Cardiac septum (tissue), 1 donor: Measurements from ENCODE around the gene CCR9. TPM values are rescaled to one million over a fixed set of nuclear protein-coding genes. Genes with fewer than 3 reads are reported as not detected.
"Not testable (repeated sequence)": the region's sequence is repeated elsewhere in the genome, so short reads cannot be mapped to it uniquely, and the experiment has no call there.

ENCODE experiments used
- DNase-seq: peaks from one replicate; pipeline ENCODE4 v3.0.0-alpha.2; 2020; ENCODE audit warnings: low spot score
- intact Hi-C: fragments of 100-400 bp; cut with DNase I; formaldehyde crosslinking; loops from one replicate; pipeline ENCODE4 v1.14.0; 2022
- long read RNA-seq: library from polyadenylated mRNA; unstranded; transcript quantifications from one replicate; pipeline ENCODE4 v2.0.0, GENCODE V29; 2021
- total RNA-seq: library from RNA; stranded (reverse); fragmentation: NEBNext Ultra II Directional; extraction: Animal tissue kit (Norgen Biotek cat#: 25700); gene quantifications from one replicate; pipeline ENCODE4 v1.2.1, GENCODE V29; 2021
- donor health status: DM: no; HTN: no; CAD: no.

Gene CCR9, protein sequence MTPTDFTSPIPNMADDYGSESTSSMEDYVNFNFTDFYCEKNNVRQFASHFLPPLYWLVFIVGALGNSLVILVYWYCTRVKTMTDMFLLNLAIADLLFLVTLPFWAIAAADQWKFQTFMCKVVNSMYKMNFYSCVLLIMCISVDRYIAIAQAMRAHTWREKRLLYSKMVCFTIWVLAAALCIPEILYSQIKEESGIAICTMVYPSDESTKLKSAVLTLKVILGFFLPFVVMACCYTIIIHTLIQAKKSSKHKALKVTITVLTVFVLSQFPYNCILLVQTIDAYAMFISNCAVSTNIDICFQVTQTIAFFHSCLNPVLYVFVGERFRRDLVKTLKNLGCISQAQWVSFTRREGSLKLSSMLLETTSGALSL
- total RNA-seq: not detected
- long read RNA-seq: 0 reads

DNA sequence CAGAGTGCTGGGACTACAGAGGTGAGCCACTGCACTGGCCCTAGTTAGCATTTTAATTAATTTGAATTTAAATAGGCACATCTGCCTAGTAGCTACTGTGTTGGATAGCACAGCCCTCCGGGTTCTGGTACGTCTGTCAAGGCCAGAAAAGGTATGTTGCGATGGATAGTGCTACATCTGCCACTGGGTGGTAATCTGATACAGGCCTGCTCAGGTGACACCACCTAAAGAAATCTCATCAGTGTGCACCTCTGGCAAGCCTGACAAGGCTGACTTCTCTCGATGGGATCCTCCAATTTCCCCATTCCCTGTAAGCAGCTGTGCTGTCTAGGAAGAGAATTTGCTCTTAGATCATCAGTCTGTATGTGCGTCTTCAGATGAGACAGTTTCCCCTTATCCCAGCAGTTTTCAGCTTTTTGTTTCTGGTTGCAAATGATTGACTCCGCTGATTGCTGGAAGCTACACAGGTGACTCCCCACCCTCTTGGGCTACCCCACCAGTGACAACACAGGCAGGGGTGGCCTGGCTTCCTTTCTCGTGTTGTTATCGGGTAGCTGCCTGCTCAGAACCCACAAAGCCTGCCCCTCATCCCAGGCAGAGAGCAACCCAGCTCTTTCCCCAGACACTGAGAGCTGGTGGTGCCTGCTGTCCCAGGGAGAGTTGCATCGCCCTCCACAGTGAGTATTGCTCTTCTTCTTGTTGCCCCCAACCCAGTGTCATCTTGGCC lies at the start of gene CCR9:
TSS of gene CCR9 (plus strand) at position 565 of the 727 bp plus-strand sequence. CDS start 8,391 bp downstream, outside the sequence.
- intact Hi-C loops: no loop called here
- DNase-seq: no peak

DNA sequence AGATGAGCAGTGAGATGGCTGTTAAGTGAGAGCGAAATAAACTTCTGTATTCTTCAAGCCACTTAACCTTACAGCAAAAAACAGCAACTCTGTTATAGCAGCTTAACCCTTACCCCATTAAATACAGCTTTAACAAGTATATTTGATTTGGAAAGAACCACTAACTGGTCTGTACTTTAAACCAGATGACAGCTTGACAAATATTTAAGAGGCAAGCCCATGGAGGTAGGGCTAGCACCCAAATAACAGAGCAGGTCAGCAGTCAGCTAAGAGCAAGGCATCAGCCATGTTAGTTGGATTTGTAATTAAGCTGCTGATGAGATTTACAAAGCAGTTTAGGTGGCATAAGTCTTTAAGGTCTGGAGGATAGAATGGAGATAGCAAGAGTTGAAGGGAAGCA lies 47.9 kb upstream of the CCR9 start:
- intact Hi-C loops: no loop called here

DNA sequence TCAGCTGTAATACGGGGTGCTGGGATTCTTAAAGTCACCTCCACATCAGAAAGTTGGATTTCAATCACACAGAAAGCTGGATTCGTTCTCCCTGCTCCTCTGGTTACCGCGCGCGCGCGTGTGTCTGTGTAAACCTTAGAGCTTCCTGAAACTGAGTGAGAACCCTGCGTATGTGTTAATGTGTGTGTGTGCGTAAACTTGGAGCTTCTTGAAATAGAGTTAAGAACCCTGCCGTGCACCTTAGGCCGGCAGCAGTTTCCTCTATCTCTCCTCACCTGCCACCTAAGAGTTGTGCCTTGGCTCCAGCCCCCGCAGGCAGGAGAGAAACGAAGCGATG lies 45.0 kb upstream of the CCR9 start:
- intact Hi-C loops: loop anchor here (10.0 kb wide), 1 partner anchor 233 kb away; no protein-coding TSS in a partner anchor

More for the DNA sequence above, 47.9 kb upstream of the CCR9 start:
- no peak for DNase-seq

DNA sequence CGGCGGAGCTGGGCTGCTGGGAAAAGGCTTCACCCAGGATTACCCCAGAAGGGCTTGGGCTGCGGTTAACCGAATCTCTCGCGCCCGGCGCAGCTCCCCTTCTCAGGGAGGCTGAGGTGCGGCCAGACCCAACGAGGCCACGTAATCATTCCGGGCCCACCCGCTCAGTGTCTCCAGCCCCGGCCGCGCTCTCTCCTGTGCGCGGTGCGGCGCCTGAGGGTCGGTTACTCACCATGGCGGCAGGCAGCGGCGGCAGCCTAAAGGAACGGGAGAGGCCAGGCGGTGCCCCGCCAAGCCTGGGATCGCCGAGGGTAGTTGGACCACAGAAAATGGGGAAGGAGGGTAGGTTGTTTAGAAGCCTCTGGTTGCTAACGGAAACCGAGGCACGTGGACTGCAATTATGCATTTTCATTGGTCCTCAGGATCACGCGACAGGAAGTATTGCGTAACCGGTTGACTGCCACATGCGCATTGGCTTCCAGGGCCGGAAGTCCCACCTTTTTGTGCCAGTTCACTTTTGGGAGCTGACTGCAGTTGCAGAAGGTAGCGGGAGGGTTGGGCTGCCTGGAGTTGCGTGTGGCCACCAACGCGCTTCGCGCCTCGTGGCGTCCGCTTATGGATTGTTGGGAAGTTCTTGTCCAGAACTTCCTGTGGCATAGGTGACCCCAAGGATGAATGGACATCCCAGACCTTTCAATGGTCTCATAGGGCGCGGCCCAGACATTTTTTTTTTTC lies 44.4 kb upstream of the CCR9 start, which contains the start of gene LZTFL1:
TSS of gene LZTFL1 (minus strand) at position 363 of the 735 bp plus-strand sequence. CDS start at position 235, 128 bp downstream.
- intact Hi-C loops: loop anchor here (10.0 kb wide), 1 partner anchor 233 kb away; no protein-coding TSS in a partner anchor
- DNase-seq: peak; percentile 94

More for the DNA sequence above, 45.0 kb upstream of the CCR9 start:
- no peak for DNase-seq

DNA sequence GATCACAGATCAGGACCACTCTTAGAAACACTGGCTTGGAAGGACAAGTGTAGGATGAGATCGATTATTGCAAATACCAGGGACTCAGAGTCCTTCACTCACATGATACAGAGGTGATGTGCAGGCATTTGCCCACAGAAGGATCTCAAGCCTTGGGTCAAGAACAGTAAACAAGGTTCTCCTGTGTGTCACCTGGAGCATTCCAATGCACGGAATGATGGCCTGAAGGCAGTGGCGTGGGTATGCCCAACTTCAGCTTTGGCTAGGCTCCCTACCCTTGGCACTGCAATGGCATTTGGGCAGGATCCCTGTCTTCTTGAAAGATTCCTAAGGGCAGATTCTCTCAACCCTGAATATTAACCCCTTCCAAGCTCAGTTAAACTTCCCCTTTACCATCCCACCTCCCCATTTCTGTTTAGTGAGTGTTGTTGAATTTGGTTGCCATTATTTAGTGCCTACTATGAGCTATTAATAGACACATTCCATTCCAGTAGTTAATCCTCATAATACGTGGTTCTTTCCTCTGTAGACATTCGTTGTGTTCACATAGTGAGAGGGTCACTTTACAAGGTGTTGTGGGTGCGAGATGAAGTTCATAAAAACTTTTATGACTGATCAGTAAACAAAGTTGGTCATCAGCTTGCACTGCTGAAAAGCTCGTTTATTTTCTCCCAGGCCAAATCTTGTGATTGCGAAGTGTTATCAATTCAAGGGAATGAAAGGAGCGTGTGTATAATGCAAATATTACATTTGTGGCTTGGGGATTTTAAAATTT lies 43.3 kb upstream of the CCR9 start:
- intact Hi-C loops: loop anchor here (10.0 kb wide), 1 partner anchor 232 kb away; no protein-coding TSS in a partner anchor
- no peak for DNase-seq

DNA sequence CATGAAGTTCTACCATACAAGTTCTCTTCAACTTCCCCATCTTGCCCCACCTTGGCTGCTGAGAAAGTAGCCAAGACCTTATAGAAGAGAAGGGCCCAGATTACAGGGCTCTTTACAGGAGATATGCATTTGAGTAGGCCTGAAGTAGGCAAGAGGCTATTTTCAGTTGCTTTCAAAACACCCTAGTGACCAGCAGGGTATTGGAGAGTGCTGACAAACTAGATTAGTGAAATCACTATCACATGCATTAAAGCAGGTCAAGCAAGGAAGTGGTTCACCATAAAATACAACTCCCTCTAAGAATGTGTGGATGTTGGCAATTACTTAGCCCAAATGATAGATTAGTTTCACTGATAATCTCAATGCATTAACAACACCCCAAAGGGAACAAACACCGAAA lies 41.7 kb upstream of the CCR9 start:
- intact Hi-C loops: loop anchor here (10.0 kb wide), 1 partner anchor 230 kb away; no protein-coding TSS in a partner anchor
- DNase-seq: no peak

DNA sequence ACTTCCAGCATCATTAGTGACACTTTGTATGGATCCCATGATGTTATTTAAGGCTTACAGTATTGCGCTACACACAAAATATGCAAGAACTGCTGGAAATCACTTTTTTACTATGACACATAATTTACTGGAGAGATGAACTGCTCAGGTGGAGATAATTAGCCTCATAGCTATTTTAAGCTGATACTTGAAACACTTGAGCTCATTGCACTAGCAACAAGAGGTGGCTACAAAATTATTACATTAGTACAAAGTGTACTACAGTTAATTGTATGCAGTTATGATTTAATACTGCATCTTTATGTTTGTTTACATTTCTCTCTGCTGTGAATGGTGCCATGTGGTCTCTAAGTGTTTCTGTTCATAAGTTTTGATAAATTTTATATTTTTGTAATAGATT lies 38.0 kb upstream of the CCR9 start:
- intact Hi-C loops: loop anchor here (10.0 kb wide), 1 partner anchor 226 kb away; no protein-coding TSS in a partner anchor
- DNase-seq: no peak

DNA sequence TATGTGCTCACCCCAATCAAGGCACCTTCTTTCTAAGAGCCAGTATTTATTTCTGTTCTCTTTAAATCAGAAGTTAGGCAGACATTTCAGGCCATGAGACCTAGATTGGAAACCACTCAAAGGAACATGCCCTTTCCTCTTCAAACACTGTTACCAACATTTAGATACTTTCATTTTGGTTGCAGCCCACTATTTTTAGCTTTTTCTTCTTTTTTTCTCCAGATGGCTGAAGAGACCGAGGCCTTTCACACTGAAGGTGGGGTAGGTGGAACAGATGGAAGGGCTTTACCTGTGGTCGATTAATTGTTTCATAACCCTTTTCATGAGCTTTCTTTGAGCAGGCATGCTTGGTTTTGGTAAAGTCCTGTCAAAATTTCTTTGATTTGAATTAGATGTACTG lies 33.5 kb upstream of the CCR9 start:
- intact Hi-C loops: no loop called here
- DNase-seq: no peak

DNA sequence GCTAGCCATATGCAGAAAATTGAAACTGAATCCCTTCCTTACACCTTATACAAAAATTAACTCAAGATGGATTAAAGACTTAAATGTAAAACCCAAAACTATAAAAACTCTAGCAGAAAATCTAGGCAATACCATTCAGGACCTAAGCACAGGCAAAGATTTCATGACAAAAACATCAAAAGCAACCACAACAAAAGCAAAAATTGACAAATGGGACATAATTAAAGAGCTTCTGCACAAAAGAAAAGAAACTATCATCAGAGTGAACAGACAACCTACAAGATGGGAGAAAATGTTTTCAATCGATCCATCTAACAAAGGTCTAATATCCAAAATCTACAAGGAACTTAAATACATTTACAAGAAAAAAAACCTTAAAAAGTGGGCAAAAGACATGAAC lies 30.0 kb upstream of the CCR9 start:
- DNase-seq, intact Hi-C loops: not testable (repeated sequence)

DNA sequence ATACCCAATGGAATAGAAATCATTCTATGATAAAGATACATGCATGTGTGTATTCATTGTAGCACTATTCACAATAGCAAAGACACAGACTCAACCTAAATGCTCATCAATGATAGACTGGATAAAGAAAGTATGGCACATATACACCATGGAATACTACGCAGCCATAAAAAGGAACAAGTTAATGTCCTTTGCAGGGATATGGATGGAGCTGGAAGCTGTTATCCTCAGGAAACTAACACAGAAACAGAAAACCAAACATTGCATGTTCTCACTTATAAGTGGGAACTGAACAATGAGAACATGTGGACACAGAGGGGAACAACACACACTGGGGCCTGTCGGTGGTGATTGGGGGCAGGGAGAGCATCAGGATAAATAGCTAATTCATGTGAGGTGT lies 29.3 kb upstream of the CCR9 start:
- intact Hi-C loops, DNase-seq: not testable (repeated sequence)

DNA sequence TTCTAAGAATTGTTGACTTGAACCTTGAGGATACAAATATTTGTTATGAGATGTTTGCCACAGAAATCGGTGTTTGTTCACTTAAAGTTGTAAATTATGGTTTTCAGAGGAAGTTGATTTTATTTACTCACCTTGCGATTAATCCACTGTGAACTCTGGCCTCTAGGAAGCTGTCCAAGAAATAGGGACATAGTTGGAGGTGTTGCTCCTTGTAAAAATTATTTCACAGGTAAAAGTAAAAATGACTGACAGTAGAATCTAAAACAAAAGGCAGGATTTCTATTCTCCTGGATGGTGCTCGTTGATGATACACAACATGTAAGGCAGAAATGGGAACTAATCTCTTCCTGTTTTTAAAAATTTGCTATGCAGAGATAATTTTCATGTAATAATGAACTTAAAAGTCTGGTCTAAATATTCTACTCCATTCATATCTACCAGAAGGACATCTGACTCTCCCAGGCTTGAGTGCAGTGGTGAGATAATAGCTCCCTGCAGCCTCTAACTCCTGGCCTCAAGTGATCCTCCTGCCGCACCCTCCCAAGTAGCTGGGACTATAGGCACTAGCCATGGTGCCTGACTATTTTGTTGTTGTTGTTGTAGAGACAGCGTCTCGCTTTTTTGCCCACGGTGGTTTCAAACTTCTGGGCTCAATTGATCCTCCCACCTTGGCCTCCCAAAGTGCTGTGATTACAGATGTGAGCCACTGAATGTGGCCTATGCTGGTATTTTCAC lies 27.4 kb upstream of the CCR9 start:
- intact Hi-C loops: no loop called here
- no peak for DNase-seq

DNA sequence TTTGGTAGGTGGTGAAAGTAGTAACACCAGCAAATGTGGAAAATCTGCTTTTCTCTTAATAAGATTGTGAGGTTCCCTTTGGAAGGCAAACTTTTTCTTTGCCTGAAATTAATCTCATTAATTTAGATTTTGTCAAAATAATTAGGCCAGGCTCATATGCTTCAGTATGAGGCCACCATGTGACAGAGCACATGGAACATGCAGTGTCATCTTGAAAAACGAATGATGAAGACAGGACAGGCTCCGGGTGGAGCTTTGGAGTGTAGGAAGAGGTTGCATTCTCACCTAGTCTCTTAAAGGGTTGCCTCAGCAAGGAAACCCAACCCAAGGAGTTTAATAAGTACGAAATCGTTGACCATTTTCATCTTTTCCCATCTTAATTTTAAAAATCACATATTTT lies 25.9 kb upstream of the CCR9 start:
- DNase-seq: no peak
- intact Hi-C loops: no loop called here

DNA sequence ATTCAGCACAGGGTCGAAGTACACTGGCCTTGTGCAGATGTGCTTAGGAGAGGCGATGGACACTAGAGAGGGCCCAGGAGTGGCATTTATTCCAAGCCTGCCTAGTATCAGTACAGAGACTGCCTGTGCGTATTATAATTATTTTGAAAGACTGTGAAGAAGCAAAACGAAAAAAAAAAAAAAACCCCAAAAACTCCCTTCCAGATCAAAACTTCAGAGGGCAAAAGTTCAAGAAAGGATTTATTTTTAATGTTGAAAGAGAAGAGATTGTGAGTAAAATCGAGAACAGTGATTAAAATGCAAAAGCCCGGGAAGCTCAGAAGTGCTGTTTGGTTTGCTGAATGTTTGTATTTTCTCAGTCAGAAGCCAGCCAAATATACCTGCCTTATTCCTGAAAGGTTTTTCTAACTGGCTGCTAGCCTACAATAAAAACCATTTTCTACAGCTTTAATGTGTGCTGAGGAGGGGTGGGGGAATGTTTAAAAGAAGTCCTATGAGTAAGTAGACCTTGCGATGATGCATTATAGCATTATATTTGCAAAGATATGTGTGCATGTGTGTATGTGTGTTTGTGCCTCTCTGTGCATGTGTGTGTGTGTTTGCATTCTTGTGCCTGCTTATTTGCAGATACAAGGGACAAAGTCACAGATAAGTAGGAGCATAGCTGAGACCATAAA lies 25.2 kb upstream of the CCR9 start:
- intact Hi-C loops: no loop called here
- DNase-seq: no peak

DNA sequence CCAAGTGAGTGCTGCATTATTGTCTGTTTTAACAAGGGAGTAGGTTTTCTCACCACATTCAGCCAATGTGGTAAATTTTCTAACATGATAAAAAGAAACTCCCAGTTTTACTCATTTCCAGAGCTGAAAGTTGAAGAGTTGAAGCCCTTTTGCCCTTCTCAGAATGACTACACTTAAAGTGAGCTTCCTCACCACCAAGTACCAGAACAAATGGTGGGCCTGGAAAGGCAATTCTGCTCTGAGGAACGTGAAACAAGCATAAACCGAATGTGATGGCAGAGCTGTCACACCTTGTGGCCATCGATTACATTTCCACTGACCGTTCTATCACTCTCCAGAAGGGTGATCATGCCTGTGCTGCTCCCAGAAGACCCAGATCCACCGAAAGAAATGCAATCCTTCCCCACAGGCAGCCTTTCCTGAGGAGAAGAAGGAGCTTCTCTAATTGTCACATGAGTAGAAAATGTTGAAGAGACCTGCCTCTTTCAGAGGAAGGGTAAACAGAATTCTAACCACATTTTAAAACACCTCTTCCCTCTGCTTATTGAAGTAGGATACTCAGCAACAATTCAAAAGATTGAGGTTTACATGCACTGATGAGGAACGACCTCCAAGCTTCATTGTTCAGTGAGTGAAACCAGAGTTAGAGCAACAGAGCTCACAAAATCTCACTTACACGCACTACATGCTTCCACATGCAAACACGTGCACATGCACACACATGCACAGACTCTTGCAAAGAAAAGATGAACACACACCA lies 21.4 kb upstream of the CCR9 start:
- intact Hi-C loops: no loop called here
- DNase-seq: no peak

DNA sequence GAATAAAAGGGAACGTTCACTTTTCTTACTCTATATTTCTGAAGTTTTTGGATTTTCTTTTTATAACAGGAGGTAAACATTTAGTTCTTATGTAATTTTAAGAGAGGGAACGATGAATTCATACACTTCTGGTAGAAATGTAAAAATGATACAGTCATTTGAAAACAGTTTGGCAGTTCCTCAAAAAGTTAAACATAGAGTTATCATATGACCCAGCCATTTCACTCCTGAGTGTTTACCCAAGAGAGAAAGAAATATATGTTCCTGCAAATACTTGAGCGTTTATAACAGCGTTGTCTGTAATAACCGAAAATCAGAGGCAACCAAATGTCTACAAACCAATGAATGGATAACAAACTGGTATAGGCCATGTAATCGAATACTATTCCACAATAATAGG lies 20.8 kb upstream of the CCR9 start:
- DNase-seq: no peak
- intact Hi-C loops: no loop called here

DNA sequence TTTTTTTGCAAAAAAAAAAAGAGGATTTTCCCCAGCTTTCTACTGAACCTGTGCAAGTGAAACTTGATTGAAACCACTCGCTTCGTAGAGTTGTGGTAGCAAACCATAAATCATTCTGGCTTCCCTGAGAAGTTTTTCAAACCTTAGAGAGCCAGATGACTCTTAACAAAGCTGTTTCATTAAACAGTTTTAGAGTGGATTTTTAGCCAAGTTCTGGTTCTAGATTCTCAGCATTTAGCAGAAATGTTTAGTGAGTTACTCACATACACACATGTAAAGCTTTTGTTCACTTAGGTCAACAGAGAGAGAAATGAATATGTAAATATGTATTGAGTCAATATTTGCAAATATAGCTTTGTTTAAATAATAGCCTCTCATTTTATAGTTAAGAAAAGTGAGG lies 18.1 kb upstream of the CCR9 start:
- intact Hi-C loops: no loop called here
- no peak for DNase-seq

DNA sequence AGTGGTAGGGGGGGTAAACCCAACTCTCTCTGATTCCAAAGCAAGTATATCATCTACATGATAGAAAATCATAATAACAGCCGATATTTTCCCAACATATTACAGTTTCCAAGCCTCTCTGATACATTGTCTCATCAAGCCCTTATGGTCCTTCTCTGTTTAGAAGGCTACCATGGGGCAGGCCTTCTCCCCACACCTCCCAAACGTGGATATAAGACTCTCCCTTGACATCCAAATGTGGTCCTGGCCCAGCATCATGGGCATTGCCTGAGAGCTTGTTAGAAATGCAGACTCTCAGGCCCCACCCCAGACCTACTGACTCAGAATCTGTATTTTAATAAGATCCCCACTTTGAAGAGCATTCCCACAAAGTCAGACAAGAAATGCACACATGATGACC lies 17.7 kb upstream of the CCR9 start:
- no peak for DNase-seq
- intact Hi-C loops: no loop called here
